Mesothelial cell of epicardium (in vitro differentiated cells): ENCODE measurements around the gene TRIM71. TPM values are rescaled to one million over a fixed set of nuclear protein-coding genes. Genes with fewer than 3 reads are reported as not detected.

ENCODE experiments used
- DNase-seq, 2 experiments: peaks; one replicate each; pipeline ENCODE4 v3.0.0; 2021; ENCODE audit warnings: low spot score in 2 of 2; ENCODE audit not compliant: unreplicated experiment in 2 of 2
- H3K27ac Mint-ChIP-seq: 2 replicates; pipeline ENCODE4 v1.8.0; 2021; ENCODE audit warnings: mixed read lengths
- H3K27me3 Mint-ChIP-seq: 2 replicates; pipeline ENCODE4 v1.8.0; 2021; ENCODE audit warnings: low read depth, mixed read lengths
- H3K36me3 Mint-ChIP-seq: 2 replicates; pipeline ENCODE4 v1.8.0; 2021; ENCODE audit warnings: mixed read lengths
- H3K4me1 Mint-ChIP-seq: 2 replicates; pipeline ENCODE4 v1.8.0; 2021; ENCODE audit warnings: mixed read lengths
- H3K4me3 Mint-ChIP-seq: 2 replicates; pipeline ENCODE4 v1.8.0; 2021; ENCODE audit warnings: mild to moderate bottlenecking, moderate library complexity, mixed read lengths
- H3K9me3 Mint-ChIP-seq: 2 replicates; pipeline ENCODE4 v1.8.0; 2021; ENCODE audit warnings: mixed read lengths
- total RNA-seq: library from RNA; stranded (reverse); gene quantifications from 3 replicates; pipeline ENCODE4 v1.2.1, GENCODE V29; 2021
- TF ChIP-seq, protein P1 (sequence below): fragments of 200-600 bp; sonication (generic); IDR thresholded peaks from one replicate; pipeline ENCODE4 v1.5.0; 2021; ENCODE audit warnings: antibody characterized with exemption; ENCODE audit not compliant: unreplicated experiment

TRIM71 gene
- total RNA-seq, 1 donor from 2014 or later, result 2.7 TPM

- peaks cover 28% of the 10 kb centered on the region for H3K4me1 Mint-ChIP-seq
- no peak overlapping the region for H3K4me3 Mint-ChIP-seq
- H3K27me3 Mint-ChIP-seq, result peaks cover 9% of the 10 kb centered on the region
- no peaks in the 10 kb centered on the region for H3K9me3 Mint-ChIP-seq
- H3K36me3 Mint-ChIP-seq, result no peaks in the 10 kb centered on the region
- H3K27ac Mint-ChIP-seq, result no peak overlapping the region
- TF ChIP-seq, protein P1, sequence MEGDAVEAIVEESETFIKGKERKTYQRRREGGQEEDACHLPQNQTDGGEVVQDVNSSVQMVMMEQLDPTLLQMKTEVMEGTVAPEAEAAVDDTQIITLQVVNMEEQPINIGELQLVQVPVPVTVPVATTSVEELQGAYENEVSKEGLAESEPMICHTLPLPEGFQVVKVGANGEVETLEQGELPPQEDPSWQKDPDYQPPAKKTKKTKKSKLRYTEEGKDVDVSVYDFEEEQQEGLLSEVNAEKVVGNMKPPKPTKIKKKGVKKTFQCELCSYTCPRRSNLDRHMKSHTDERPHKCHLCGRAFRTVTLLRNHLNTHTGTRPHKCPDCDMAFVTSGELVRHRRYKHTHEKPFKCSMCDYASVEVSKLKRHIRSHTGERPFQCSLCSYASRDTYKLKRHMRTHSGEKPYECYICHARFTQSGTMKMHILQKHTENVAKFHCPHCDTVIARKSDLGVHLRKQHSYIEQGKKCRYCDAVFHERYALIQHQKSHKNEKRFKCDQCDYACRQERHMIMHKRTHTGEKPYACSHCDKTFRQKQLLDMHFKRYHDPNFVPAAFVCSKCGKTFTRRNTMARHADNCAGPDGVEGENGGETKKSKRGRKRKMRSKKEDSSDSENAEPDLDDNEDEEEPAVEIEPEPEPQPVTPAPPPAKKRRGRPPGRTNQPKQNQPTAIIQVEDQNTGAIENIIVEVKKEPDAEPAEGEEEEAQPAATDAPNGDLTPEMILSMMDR, result no peak
- DNase-seq, result no peak
Measured at GRCh38 chr3:32837789-32838188, 20.0 kb downstream of the TRIM71 start.

- no peaks in the 10 kb centered on the region for H3K9me3 Mint-ChIP-seq
- H3K4me1 Mint-ChIP-seq, result peaks cover 43% of the 10 kb centered on the region
- no peaks in the 10 kb centered on the region for H3K36me3 Mint-ChIP-seq
- H3K27ac Mint-ChIP-seq, result no peak overlapping the region
- H3K4me3 Mint-ChIP-seq, result no peak overlapping the region
- TF ChIP-seq, protein P1, result no peak
- DNase-seq, result no peak
- peaks cover 7% of the 10 kb centered on the region for H3K27me3 Mint-ChIP-seq
Measured at GRCh38 chr3:32839714-32840085, 21.9 kb downstream of the TRIM71 start.

DNA sequence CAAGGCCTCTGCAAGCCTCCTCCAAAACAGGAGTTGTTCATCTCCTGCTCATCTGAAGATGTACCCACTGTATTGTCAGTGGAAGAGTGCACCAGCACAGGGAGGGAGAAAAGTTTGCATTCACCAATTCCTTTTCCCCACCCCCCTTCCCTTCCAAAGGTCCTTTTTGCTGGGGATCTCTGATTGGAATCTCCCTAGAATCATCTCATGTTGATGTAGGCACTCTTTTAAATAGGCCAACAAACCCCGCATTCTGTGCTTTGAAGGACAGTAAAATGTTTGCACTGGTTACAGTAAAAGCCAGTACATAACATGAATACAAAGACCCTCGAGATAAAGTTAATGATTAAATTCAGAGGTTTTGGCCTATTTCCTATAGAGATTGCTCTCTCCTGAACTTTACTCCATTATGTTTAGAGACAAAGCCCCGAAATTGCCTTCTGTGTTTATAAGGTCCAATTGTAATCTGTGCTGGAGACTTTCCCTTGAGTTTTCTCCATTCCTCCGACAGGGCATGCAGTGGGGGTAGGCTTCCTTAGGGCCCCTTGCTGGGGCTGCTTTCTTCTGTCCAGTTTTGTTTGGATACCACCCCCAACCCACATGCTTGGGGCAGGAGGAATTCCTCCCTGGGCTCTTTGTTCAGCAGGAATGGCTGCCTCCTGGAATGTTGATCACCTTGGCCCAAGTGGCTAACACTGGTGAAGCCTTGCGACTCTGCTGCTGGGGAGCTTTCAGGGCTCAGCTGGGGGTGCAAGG is 22.5 kb downstream of the TRIM71 start:
- Mint-ChIP-seq H3K27me3 (peaks cover 4% of the 10 kb centered on the region), H3K36me3 (no peaks in the 10 kb centered on the region), H3K4me1 (peaks cover 49% of the 10 kb centered on the region), H3K4me3 (no peak overlapping the region), H3K27ac (peak overlapping the region; percentile 16), H3K9me3 (no peaks in the 10 kb centered on the region)
- DNase-seq, result no peak
- TF ChIP-seq, protein P1, result no peak

GRCh38 chr3:32841341-32841740 is 23.5 kb downstream of the TRIM71 start:
- Mint-ChIP-seq H3K4me3 (no peak overlapping the region), H3K9me3 (no peaks in the 10 kb centered on the region), H3K27ac (no peak overlapping the region), H3K4me1 (peaks cover 44% of the 10 kb centered on the region), H3K27me3 (peaks cover 4% of the 10 kb centered on the region), H3K36me3 (no peaks in the 10 kb centered on the region)
- DNase-seq, result no peak
- TF ChIP-seq, protein P1, result no peak

- TF ChIP-seq, protein P1, result no peak
- Mint-ChIP-seq H3K36me3 (no peaks in the 10 kb centered on the region), H3K9me3 (peaks cover 3% of the 10 kb centered on the region), H3K27ac (peak overlapping the region; percentile 79), H3K27me3 (peaks cover 4% of the 10 kb centered on the region), H3K4me3 (no peak overlapping the region), H3K4me1 (peaks cover 44% of the 10 kb centered on the region)
- DNase-seq, result no peak
Measured at GRCh38 chr3:32841867-32842470, 24.2 kb downstream of the TRIM71 start.
